SU-DHL-6 (cell line): Measurements from ENCODE around the gene TNFRSF25.
"Not testable (repeated sequence)": the region's sequence is repeated elsewhere in the genome, so short reads cannot be mapped to it uniquely, and the experiment has no call there.

Experiments
- H2AFZ ChIP-seq: fragments of 200-600 bp; sonication (generic); 2 replicates; pipeline ENCODE4 v1.6.1; 2014; ENCODE audit warnings: low read depth, mild to moderate bottlenecking, moderate library complexity, mixed read lengths, antibody characterized with exemption, low read length; ENCODE audit not compliant: severe bottlenecking
- H3F3A ChIP-seq: fragments of 200-600 bp; shearing (Covaris generic); 2 replicates; pipeline ENCODE4 v1.6.0; 2016; ENCODE audit warnings: antibody characterized with exemption, mild to moderate bottlenecking; ENCODE audit not compliant: insufficient read depth
- H3K27ac ChIP-seq: fragments of 200-600 bp; sonication (generic); 2 replicates; pipeline ENCODE4 v1.5.1; 2016; ENCODE audit warnings: low read depth, mild to moderate bottlenecking, low read length, moderate library complexity, mixed read lengths
- H3K27me3 ChIP-seq: fragments of 200-600 bp; sonication (generic), shearing (Covaris generic); 2 replicates; pipeline ENCODE4 v1.6.0; 2014; ENCODE audit warnings: mild to moderate bottlenecking, low read length
- H3K36me3 ChIP-seq: fragments of 200-600 bp; sonication (generic); 2 replicates; pipeline ENCODE4 v1.6.1; 2014; ENCODE audit warnings: mild to moderate bottlenecking, low read length, mixed read lengths
- H3K4me2 ChIP-seq: fragments of 300-600, 200-600 bp; shearing (Covaris generic), sonication (generic); 2 replicates; pipeline ENCODE4 v1.6.0; 2014; ENCODE audit warnings: low read length, low read depth, mild to moderate bottlenecking; ENCODE audit not compliant: poor library complexity, severe bottlenecking
- H3K4me3 ChIP-seq: fragments of 200-600 bp; sonication (generic); 2 replicates; pipeline ENCODE4 v1.5.1; 2014; ENCODE audit warnings: antibody characterized with exemption, low read length, mild to moderate bottlenecking, mixed read lengths; ENCODE audit not compliant: insufficient read depth, poor library complexity, severe bottlenecking
- H3K79me2 ChIP-seq: fragments of 200-600 bp; sonication (generic); 2 replicates; pipeline ENCODE4 v1.6.1; 2014; ENCODE audit warnings: mild to moderate bottlenecking, low read length, moderate library complexity; ENCODE audit not compliant: insufficient read depth
- H3K9ac ChIP-seq: fragments of 200-600 bp; sonication (generic); 2 replicates; pipeline ENCODE4 v1.7.0; 2014; ENCODE audit warnings: mild to moderate bottlenecking, low read length
- H3K9me2 ChIP-seq: fragments of 200-600 bp; sonication (generic); replicated peaks from 2 replicates; pipeline ENCODE4 v1.6.1; 2014; ENCODE audit warnings: low read length; ENCODE audit not compliant: insufficient read depth
- H3K9me3 ChIP-seq: fragments of 200-600 bp; sonication (generic); 2 replicates; pipeline ENCODE4 v1.6.1; 2014; ENCODE audit warnings: low read length, mixed read lengths; ENCODE audit not compliant: insufficient read depth
- H4K20me1 ChIP-seq: fragments of 200-600 bp; sonication (generic); 2 replicates; pipeline ENCODE4 v1.6.1; 2014; ENCODE audit warnings: low read depth, mild to moderate bottlenecking, antibody characterized with exemption, low read length, moderate library complexity, mixed read lengths
- CTCF ChIP-seq: fragments of 200-600 bp; sonication (generic); IDR thresholded peaks from one replicate; pipeline ENCODE4 v1.5.1; 2017; ENCODE audit warnings: antibody characterized with exemption, mild to moderate bottlenecking, low read length, moderate library complexity; ENCODE audit not compliant: insufficient read depth, poor library complexity, severe bottlenecking
- EZH2phosphoT487 ChIP-seq: fragments of 200-600 bp; sonication (generic), shearing (Covaris generic); conservative IDR thresholded peaks from 2 replicates; pipeline ENCODE4 v1.6.1; 2018; ENCODE audit warnings: mild to moderate bottlenecking, antibody characterized with exemption, low read length, moderate library complexity, mixed read lengths

TNFRSF25 gene

GRCh38 chr1:6447016-6447817 lies 18.8 kb downstream of the TNFRSF25 start:
- Histone ChIP-seq H3K9me3 (no peaks in the 10 kb centered on the region), H3K9ac (peak overlapping the region; percentile 20; the same call in 1 of the 2 replicates), H3K4me3 (peak overlapping the region; percentile 21), H3K4me2 (peak overlapping the region; percentile 39), H3F3A (no peaks in the 10 kb centered on the region), H3K79me2 (no peaks in the 10 kb centered on the region), H3K27me3 (no peaks in the 10 kb centered on the region), H2AFZ (no peak overlapping the region), H4K20me1 (no peaks in the 10 kb centered on the region), H3K27ac (no peak overlapping the region), H3K36me3 (no peaks in the 10 kb centered on the region), H3K9me2 (no peaks in the 10 kb centered on the region)
- TF ChIP-seq EZH2phosphoT487, result no peak
- TF ChIP-seq CTCF, result no peak

GRCh38 chr1:6446665-6447015 lies 19.3 kb downstream of the TNFRSF25 start:
- Histone ChIP-seq H3K27me3 (no peaks in the 10 kb centered on the region), H3K27ac (no peak overlapping the region), H3K9ac (peak overlapping the region; percentile 20; the same call in 1 of the 2 replicates), H3K9me2 (no peaks in the 10 kb centered on the region), H3F3A (no peaks in the 10 kb centered on the region), H4K20me1 (no peaks in the 10 kb centered on the region), H3K36me3 (no peaks in the 10 kb centered on the region), H3K4me2 (peak overlapping the region; percentile 39), H3K4me3 (no peak overlapping the region), H3K9me3 (no peaks in the 10 kb centered on the region), H3K79me2 (no peaks in the 10 kb centered on the region), H2AFZ (no peak overlapping the region)
- TF ChIP-seq EZH2phosphoT487, result no peak
- TF ChIP-seq CTCF, result no peak

GRCh38 chr1:6445929-6446328 lies 20.0 kb downstream of the TNFRSF25 start:
- not testable (repeated sequence) for H3F3A ChIP-seq, H3K9me3 ChIP-seq, H3K27me3 ChIP-seq, H2AFZ ChIP-seq, H3K27ac ChIP-seq, H3K4me3 ChIP-seq, H3K36me3 ChIP-seq, H4K20me1 ChIP-seq, H3K9me2 ChIP-seq, H3K79me2 ChIP-seq, H3K9ac ChIP-seq, H3K4me2 ChIP-seq

- no peaks in the 10 kb centered on the region for H3K27me3 ChIP-seq
- no peaks in the 10 kb centered on the region for H3K36me3 ChIP-seq
- H2AFZ ChIP-seq, result no peak overlapping the region
- H3K9me2 ChIP-seq, result no peaks in the 10 kb centered on the region
- no peak overlapping the region for H3K9ac ChIP-seq
- no peak overlapping the region for H3K4me2 ChIP-seq
- no peak overlapping the region for H3K27ac ChIP-seq
- H3K9me3 ChIP-seq, result no peaks in the 10 kb centered on the region
- TF ChIP-seq EZH2phosphoT487, result no peak
- TF ChIP-seq CTCF, result peak; percentile 36
- no peaks in the 10 kb centered on the region for H4K20me1 ChIP-seq
- H3K79me2 ChIP-seq, result no peaks in the 10 kb centered on the region
- no peaks in the 10 kb centered on the region for H3F3A ChIP-seq
- H3K4me3 ChIP-seq, result no peak overlapping the region
These were observed 20.8 kb downstream of the TNFRSF25 start for GRCh38 chr1:6445062-6445763.
